Measurements from ENCODE around the gene KCNK3. TPM values are rescaled to one million over a fixed set of nuclear protein-coding genes. Genes with fewer than 3 reads are reported as not detected.

KCNK3 gene
- total and polyA plus RNA-seq, 2 of the 13 experiments (the other 11 are each of a cell fraction or from before 2014, with no cell fraction given) = not detected

GRCh38 chr2:26746934-26747333 is 54.4 kb downstream of the KCNK3 start:
- Histone ChIP-seq H3K27me3 (ENCODE audit: control insufficient read depth in 1 of 2, insufficient read depth in 2 of 2, low read length in 2 of 2) (peaks cover 8 to 36% of the 10 kb centered on the region in 2 experiments; a peak in 4 of 5 replicates), H3K79me2 (ENCODE audit: insufficient read depth, low read length) (no peaks in the 10 kb centered on the region), H2AFZ (ENCODE audit: low read length) (no peak overlapping the region), H3K9me3 (ENCODE audit: low read length) (peaks cover 4% of the 10 kb centered on the region; the same call in 1 of the 2 replicates), H3K27ac (ENCODE audit: extremely low read length, insufficient read depth, low read length) (no peak overlapping the region), H3K36me3 (replicated peaks in 1 of 2; ENCODE audit: control insufficient read depth in 1 of 2, insufficient read depth in 2 of 2, low read length in 2 of 2) (no peaks in the 10 kb centered on the region), H3K9ac (ENCODE audit: insufficient read depth, low read depth, low read length) (no peak overlapping the region), H3K4me2 (ENCODE audit: low read depth, low read length) (no peak overlapping the region), H4K20me1 (ENCODE audit: insufficient read depth, low read length) (no peaks in the 10 kb centered on the region), H3K4me1 (ENCODE audit: insufficient read depth, low read length) (peaks cover 26% of the 10 kb centered on the region), H3K4me3 (replicated peaks in 1 of 3; ENCODE audit: insufficient read depth in 1 of 3, low read depth in 2 of 3, low read length in 3 of 3) (no peak overlapping the region)
- no TSS peak for BruUV-seq (replicated peaks)
- FAIRE-seq (no peak), DNase-seq (ENCODE audit: low spot score) (no peak), ATAC-seq (no peak)
- 5% methylated on average over 3 of the region's 3 CpGs for WGBS (ENCODE audit: low lambda C conversion rate)
- ChIA-PET POLR2A (interaction anchor here (1.2 kb wide), 1 partner anchor 157 kb away, joined by 5 read pairs; no protein-coding TSS in a partner anchor), CTCF (ENCODE audit: low intra/inter-chr PET ratio, low total read pairs) (interaction anchor here (1.8 to 7.6 kb wide), 2 partner anchors 141 to 169 kb away, joined by 5 to 118 read pairs; no protein-coding TSS in a partner anchor)
- intact Hi-C loops (cut with micrococcal nuclease; ENCODE audit: unreplicated experiment) = no loop called here
- in situ Hi-C loops (cut with HindIII; ENCODE audit: extremely low pct_ligation_motif_present, low pct_unique_long_range_greater_than_20kb) = no loop called here
- no peak for TF ChIP-seq ZNF747 (CRISPR knock-in tag; IDR thresholded peaks at IDR 0.05; ENCODE audit: borderline replicate concordance)
- TF ChIP-seq CEBPB (IDR thresholded peaks at IDR 0.05; ENCODE audit: borderline replicate concordance, low read depth, low read length) = no peak
- no peak for TF ChIP-seq HOXD1 (CRISPR knock-in tag; IDR thresholded peaks at IDR 0.05)
- TF ChIP-seq MED8 (CRISPR knock-in tag; IDR thresholded peaks at IDR 0.05; ENCODE audit: insufficient replicate concordance) = no peak
- no peak for TF ChIP-seq ZNF639 (CRISPR knock-in tag; conservative IDR thresholded peaks at IDR 0.05)
- no peak for TF ChIP-seq ZNF552 (CRISPR knock-in tag; IDR thresholded peaks at IDR 0.05; ENCODE audit: borderline replicate concordance)
- TF ChIP-seq MYNN (CRISPR knock-in tag; IDR thresholded peaks at IDR 0.05; ENCODE audit: low read depth) = no peak
- no peak for TF ChIP-seq STAG1 (CRISPR knock-in tag; IDR thresholded peaks at IDR 0.05)
- TF ChIP-seq ZHX1 (CRISPR knock-in tag; IDR thresholded peaks at IDR 0.05; ENCODE audit: low read depth) = no peak
- TF ChIP-seq ZSCAN5A (CRISPR knock-in tag; IDR thresholded peaks at IDR 0.05; ENCODE audit: borderline replicate concordance) = no peak
- TF ChIP-seq HIC2 (CRISPR knock-in tag; IDR thresholded peaks at IDR 0.05; ENCODE audit: low read depth) = no peak
- no peak for TF ChIP-seq UBTF (CRISPR knock-in tag; IDR thresholded peaks at IDR 0.05)
- no peak for TF ChIP-seq ZNF383 (CRISPR knock-in tag; IDR thresholded peaks at IDR 0.05; ENCODE audit: borderline replicate concordance)

Data from HepG2 (cell line).